Neural progenitor cell (in vitro differentiated cells): ENCODE measurements around the gene CACNG5. TPM values are rescaled to one million over a fixed set of nuclear protein-coding genes. Genes with fewer than 3 reads are reported as not detected.

Experiments used
- DNase-seq: peaks from one replicate; pipeline ENCODE4 v3.0.0-alpha.2; 2016; ENCODE audit warnings: low spot score
- H2AFZ ChIP-seq: fragments of 200-600 bp; sonication (generic); replicated peaks from 2 replicates; pipeline ENCODE4 v1.6.1; 2016; ENCODE audit warnings: antibody characterized with exemption
- H3F3A ChIP-seq: fragments of 200-600 bp; sonication (generic); 2 replicates; pipeline ENCODE4 v1.6.1; 2016; ENCODE audit warnings: antibody characterized with exemption, low read depth
- H3K27ac ChIP-seq: fragments of 200-600 bp; sonication (generic); 2 replicates; pipeline ENCODE4 v1.5.1; 2016; ENCODE audit warnings: mild to moderate bottlenecking
- H3K27me3 ChIP-seq: fragments of 200-600 bp; sonication (generic); 2 replicates; pipeline ENCODE4 v1.6.1; 2016; ENCODE audit warnings: mild to moderate bottlenecking, moderate library complexity
- H3K36me3 ChIP-seq: fragments of 200-600 bp; sonication (generic); 2 replicates; pipeline ENCODE4 v1.5.1; 2016
- H3K4me1 ChIP-seq: fragments of 200-600 bp; sonication (generic); 2 replicates; pipeline ENCODE4 v1.6.1; 2016; ENCODE audit warnings: mixed run types
- H3K4me2 ChIP-seq: fragments of 200-600 bp; sonication (generic); 2 replicates; pipeline ENCODE4 v1.6.1; 2016
- H3K4me3 ChIP-seq: fragments of 200-600 bp; sonication (generic); 2 replicates; pipeline ENCODE4 v1.5.1; 2016
- H3K79me2 ChIP-seq: fragments of 200-600 bp; sonication (generic); 2 replicates; pipeline ENCODE4 v1.6.1; 2016; ENCODE audit warnings: low read depth
- H3K9ac ChIP-seq: fragments of 200-600 bp; sonication (generic); 2 replicates; pipeline ENCODE4 v1.6.1; 2016
- H3K9me3 ChIP-seq: fragments of 200-600 bp; sonication (generic); 2 replicates; pipeline ENCODE4 v1.5.1; 2016; ENCODE audit warnings: low read depth
- H4K20me1 ChIP-seq: fragments of 200-600 bp; sonication (generic); 2 replicates; pipeline ENCODE4 v1.6.1; 2016; ENCODE audit warnings: low read depth
- H3K27ac Mint-ChIP-seq: 3 replicates; pipeline ENCODE4 v1.8.0; 2021; ENCODE audit warnings: mixed read lengths
- H3K27me3 Mint-ChIP-seq: 2 replicates; pipeline ENCODE4 v1.8.0; 2022; ENCODE audit warnings: low read depth, mild to moderate bottlenecking, inconsistent platforms, moderate library complexity, mixed read lengths; ENCODE audit not compliant: insufficient read depth
- H3K36me3 Mint-ChIP-seq: 3 replicates; pipeline ENCODE4 v1.8.0; 2021; ENCODE audit warnings: mixed read lengths
- H3K4me1 Mint-ChIP-seq: 3 replicates; pipeline ENCODE4 v1.8.0; 2021; ENCODE audit warnings: mixed read lengths
- H3K4me3 Mint-ChIP-seq: 3 replicates; pipeline ENCODE4 v1.8.0; 2021; ENCODE audit warnings: mild to moderate bottlenecking, moderate library complexity, mixed read lengths
- H3K9me3 Mint-ChIP-seq: 3 replicates; pipeline ENCODE4 v1.8.0; 2020; ENCODE audit warnings: mixed read lengths
- EZH2 ChIP-seq: fragments of 200-600 bp; sonication (generic); IDR thresholded peaks from 2 replicates; pipeline ENCODE4 v1.6.1; 2017; ENCODE audit warnings: antibody characterized with exemption, mild to moderate bottlenecking, moderate library complexity
- EZH2phosphoT487 ChIP-seq: fragments of 200-600 bp; sonication (generic); IDR thresholded peaks from 2 replicates; pipeline ENCODE4 v1.6.1; 2017; ENCODE audit warnings: antibody characterized with exemption
- total RNA-seq: library from RNA; depleted of rRNA; stranded (reverse); fragments of >200 nt; gene quantifications from 2 replicates; pipeline ENCODE4 v1.2.3, GENCODE V29; 2015; ENCODE audit warnings: low replicate concordance
- TF ChIP-seq, protein P1 (sequence below): fragments of 200-600 bp; sonication (generic); IDR thresholded peaks from 2 replicates; pipeline ENCODE4 v1.5.1; 2017; ENCODE audit warnings: antibody characterized with exemption, mild to moderate bottlenecking

CACNG5 gene
- total RNA-seq, 1 donor from 2014 or later = not detected

GRCh38 chr17:66848496-66848895 is 13.6 kb downstream of the CACNG5 start:
- TF ChIP-seq, protein P1, sequence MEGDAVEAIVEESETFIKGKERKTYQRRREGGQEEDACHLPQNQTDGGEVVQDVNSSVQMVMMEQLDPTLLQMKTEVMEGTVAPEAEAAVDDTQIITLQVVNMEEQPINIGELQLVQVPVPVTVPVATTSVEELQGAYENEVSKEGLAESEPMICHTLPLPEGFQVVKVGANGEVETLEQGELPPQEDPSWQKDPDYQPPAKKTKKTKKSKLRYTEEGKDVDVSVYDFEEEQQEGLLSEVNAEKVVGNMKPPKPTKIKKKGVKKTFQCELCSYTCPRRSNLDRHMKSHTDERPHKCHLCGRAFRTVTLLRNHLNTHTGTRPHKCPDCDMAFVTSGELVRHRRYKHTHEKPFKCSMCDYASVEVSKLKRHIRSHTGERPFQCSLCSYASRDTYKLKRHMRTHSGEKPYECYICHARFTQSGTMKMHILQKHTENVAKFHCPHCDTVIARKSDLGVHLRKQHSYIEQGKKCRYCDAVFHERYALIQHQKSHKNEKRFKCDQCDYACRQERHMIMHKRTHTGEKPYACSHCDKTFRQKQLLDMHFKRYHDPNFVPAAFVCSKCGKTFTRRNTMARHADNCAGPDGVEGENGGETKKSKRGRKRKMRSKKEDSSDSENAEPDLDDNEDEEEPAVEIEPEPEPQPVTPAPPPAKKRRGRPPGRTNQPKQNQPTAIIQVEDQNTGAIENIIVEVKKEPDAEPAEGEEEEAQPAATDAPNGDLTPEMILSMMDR = no peak
- no peak for TF ChIP-seq EZH2phosphoT487
- TF ChIP-seq EZH2 = no peak
- H3K9ac ChIP-seq = no peak overlapping the region
- Mint-ChIP-seq H3K27me3 (peaks cover 2% of the 10 kb centered on the region), H3K4me3 (no peak overlapping the region), H3K4me1 (no peaks in the 10 kb centered on the region), H3K36me3 (no peaks in the 10 kb centered on the region), H3K9me3 (peaks cover 22% of the 10 kb centered on the region), H3K27ac (no peak overlapping the region)
- H3K36me3 ChIP-seq = no peaks in the 10 kb centered on the region
- no peaks in the 10 kb centered on the region for H3K79me2 ChIP-seq
- no peaks in the 10 kb centered on the region for H3K4me1 ChIP-seq
- no peak for DNase-seq
- H3K4me3 ChIP-seq = no peak overlapping the region
- H3F3A ChIP-seq = no peaks in the 10 kb centered on the region
- H2AFZ ChIP-seq = no peak overlapping the region
- H3K27me3 ChIP-seq = no peaks in the 10 kb centered on the region
- no peaks in the 10 kb centered on the region for H3K9me3 ChIP-seq
- no peaks in the 10 kb centered on the region for H4K20me1 ChIP-seq
- H3K4me2 ChIP-seq = no peak overlapping the region
- H3K27ac ChIP-seq = no peak overlapping the region

GRCh38 chr17:66849032-66849655 is 14.2 kb downstream of the CACNG5 start:
- H3K9me3 ChIP-seq = no peaks in the 10 kb centered on the region
- H3K4me3 Mint-ChIP-seq = no peak overlapping the region
- H3K36me3 Mint-ChIP-seq = no peaks in the 10 kb centered on the region
- H3K9ac ChIP-seq = no peak overlapping the region
- no peak overlapping the region for H3K27ac ChIP-seq
- no peaks in the 10 kb centered on the region for H3F3A ChIP-seq
- H3K79me2 ChIP-seq = no peaks in the 10 kb centered on the region
- H3K27ac Mint-ChIP-seq = no peak overlapping the region
- no peaks in the 10 kb centered on the region for H3K36me3 ChIP-seq
- H3K27me3 Mint-ChIP-seq = peaks cover 4% of the 10 kb centered on the region
- no peaks in the 10 kb centered on the region for H3K4me1 Mint-ChIP-seq
- H3K4me1 ChIP-seq = no peaks in the 10 kb centered on the region
- no peaks in the 10 kb centered on the region for H3K27me3 ChIP-seq
- no peak overlapping the region for H2AFZ ChIP-seq
- DNase-seq = no peak
- H4K20me1 ChIP-seq = no peaks in the 10 kb centered on the region
- TF ChIP-seq EZH2 (no peak), EZH2phosphoT487 (no peak)
- TF ChIP-seq, protein P1 = no peak
- H3K9me3 Mint-ChIP-seq = peaks cover 25% of the 10 kb centered on the region
- H3K4me2 ChIP-seq = no peak overlapping the region
- no peak overlapping the region for H3K4me3 ChIP-seq

DNA sequence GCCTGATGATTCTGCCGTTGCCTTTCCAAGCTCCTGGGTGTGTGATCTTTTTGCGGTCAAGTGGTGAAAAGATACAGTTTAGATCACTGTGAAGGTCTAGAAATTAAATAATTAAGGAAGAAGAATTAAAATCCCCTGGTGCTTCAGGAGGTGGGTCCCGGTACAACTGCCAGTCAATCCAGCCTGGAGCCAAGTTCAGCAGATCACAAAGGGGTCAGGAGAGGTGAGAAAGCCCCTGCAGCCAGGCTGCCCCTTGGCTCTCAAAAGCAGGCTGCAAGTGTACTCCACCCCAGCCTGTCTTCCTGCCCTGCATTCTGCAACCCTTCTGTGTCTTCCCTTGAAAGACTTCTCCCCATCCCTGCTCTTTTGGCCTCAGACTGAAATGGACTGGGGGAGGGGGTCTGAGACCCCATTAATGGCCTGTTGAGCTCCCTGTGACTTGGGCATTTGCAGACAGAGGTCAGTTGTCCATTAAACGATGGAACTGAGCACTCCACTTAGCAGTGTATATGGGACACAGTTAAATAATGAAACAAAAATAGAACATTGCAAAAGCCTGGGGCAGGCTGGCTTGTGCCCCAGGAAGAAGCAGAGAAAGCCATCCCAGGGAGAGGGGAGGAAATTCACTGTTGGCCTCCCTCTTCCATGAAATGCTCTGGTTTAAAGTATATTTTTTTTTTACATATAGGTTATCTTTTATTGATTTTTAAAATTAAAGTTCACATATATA is 15.1 kb downstream of the CACNG5 start:
- no peaks in the 10 kb centered on the region for H3K27me3 ChIP-seq
- no peaks in the 10 kb centered on the region for H3K79me2 ChIP-seq
- H3K27ac ChIP-seq = no peak overlapping the region
- no peak overlapping the region for H3K4me3 ChIP-seq
- H3K9me3 Mint-ChIP-seq = peaks cover 30% of the 10 kb centered on the region
- no peak overlapping the region for H3K4me3 Mint-ChIP-seq
- no peaks in the 10 kb centered on the region for H3K4me1 ChIP-seq
- H3F3A ChIP-seq = no peaks in the 10 kb centered on the region
- H3K4me1 Mint-ChIP-seq = no peaks in the 10 kb centered on the region
- H4K20me1 ChIP-seq = no peaks in the 10 kb centered on the region
- DNase-seq = no peak
- H3K4me2 ChIP-seq = no peak overlapping the region
- H2AFZ ChIP-seq = no peak overlapping the region
- TF ChIP-seq, protein P1 = no peak
- no peak for TF ChIP-seq EZH2phosphoT487
- TF ChIP-seq EZH2 = no peak
- H3K36me3 Mint-ChIP-seq = no peaks in the 10 kb centered on the region
- no peak overlapping the region for H3K27ac Mint-ChIP-seq
- H3K9me3 ChIP-seq = no peaks in the 10 kb centered on the region
- no peaks in the 10 kb centered on the region for H3K36me3 ChIP-seq
- H3K27me3 Mint-ChIP-seq = peaks cover 4% of the 10 kb centered on the region
- H3K9ac ChIP-seq = no peak overlapping the region
